GM12878 (cell line): ENCODE data around the gene RPL27. TPM values are rescaled to one million over a fixed set of nuclear protein-coding genes. Genes with fewer than 3 reads are reported as not detected.
A peak's percentile ranks its signal among the peaks of the same experiment; 100 is the strongest.

Source experiments
- BACH1 ChIP-seq: fragments of 450-650 bp; IDR thresholded peaks from 2 replicates; pipeline ENCODE4 v1.6.1; 2017; ENCODE audit warnings: mild to moderate bottlenecking, borderline replicate concordance
- BHLHE40 ChIP-seq, 2 experiments: fragments of 450-650 bp in 1 of 2; IDR thresholded peaks; 2 replicates each; pipeline ENCODE4 v1.6.1; 2011 to 2017; ENCODE audit warnings: low read depth in 2 of 2, borderline replicate concordance in 1 of 2, improper control_type of control experiment in 1 of 2, low read length in 1 of 2, mild to moderate bottlenecking in 1 of 2
- FOXK2 ChIP-seq: fragments of 450-650 bp; IDR thresholded peaks from 2 replicates; pipeline ENCODE4 v1.6.1; 2017; ENCODE audit warnings: mild to moderate bottlenecking, moderate library complexity
- HDAC2 ChIP-seq: fragments of 200-600 bp; sonication (generic); IDR thresholded peaks from 2 replicates; pipeline ENCODE4 v1.6.1; 2017
- HDGF ChIP-seq: fragments of 450-650 bp; IDR thresholded peaks from 2 replicates; pipeline ENCODE4 v1.6.1; 2016; ENCODE audit warnings: antibody characterized with exemption
- LARP7 ChIP-seq: fragments of 450-650 bp; IDR thresholded peaks from 2 replicates; pipeline ENCODE4 v1.6.1; 2017; ENCODE audit warnings: mild to moderate bottlenecking
- POLR2AphosphoS2 ChIP-seq: IDR thresholded peaks from 2 replicates; pipeline ENCODE4 v1.6.1; 2011; ENCODE audit warnings: low read depth, mild to moderate bottlenecking, low read length, improper control_type of control experiment, moderate library complexity
- POLR2AphosphoS5 ChIP-seq: IDR thresholded peaks from 2 replicates; pipeline ENCODE4 v1.6.1; 2011; ENCODE audit warnings: mild to moderate bottlenecking, low read length, inconsistent platforms
- RBBP5 ChIP-seq: fragments of 200-600 bp; sonication (generic); conservative IDR thresholded peaks from 2 replicates; pipeline ENCODE4 v1.6.1; 2016
- SUPT20H ChIP-seq: IDR thresholded peaks from 2 replicates; pipeline ENCODE4 v1.6.1; 2011; ENCODE audit warnings: low read depth, mild to moderate bottlenecking, low read length, moderate library complexity, borderline replicate concordance; ENCODE audit not compliant: control insufficient read depth
- WRNIP1 ChIP-seq: IDR thresholded peaks from 2 replicates; pipeline ENCODE4 v1.6.1; 2011; ENCODE audit warnings: low read depth, low read length, improper control_type of control experiment, borderline replicate concordance
- YY1 ChIP-seq: IDR thresholded peaks from 2 replicates; pipeline ENCODE4 v1.6.1; 2011; ENCODE audit warnings: low read depth, mild to moderate bottlenecking, low read length
- ZNF384 ChIP-seq: IDR thresholded peaks from 2 replicates; pipeline ENCODE4 v1.6.1; 2012; ENCODE audit warnings: low read depth, mild to moderate bottlenecking, low read length, improper control_type of control experiment, borderline replicate concordance
- polyA plus RNA-seq, 11 experiments: library from polyadenylated mRNA; depleted of rRNA in 4 of 11; unstranded in 6 of 11; stranded (reverse) in 5 of 11; fragments of >200 nt; fragmentation: Nextera tagmentation in 4 of 11; fragmentation: Illumina TruSeq in 1 of 11; extraction: Ambion mirVana in 4 of 11; extraction: Trizol in 1 of 11; gene quantifications; 1 replicate in 1 of 11; 2 replicates in 10 of 11; pipeline versions ENCODE4 v1.2.1 to v1.2.3, GENCODE V29; 2011 to 2016; ENCODE audit warnings: inconsistent platforms in 2 of 11, missing spikeins in 2 of 11, low read depth in 1 of 11
- total RNA-seq, 4 experiments: library from RNA; depleted of rRNA in 3 of 4; stranded (reverse); fragments of >200 nt in 3 of 4; fragmentation: Illumina TruSeq in 1 of 4; extraction: Trizol in 1 of 4; gene quantifications; 2 replicates each; pipeline versions ENCODE4 v1.2.1 to v1.2.3, GENCODE V29; 2013 to 2021
- TF ChIP-seq, protein P1 (sequence below): IDR thresholded peaks from 2 replicates; pipeline ENCODE4 v1.6.1; 2011; ENCODE audit warnings: low read depth, mild to moderate bottlenecking, low read length, moderate library complexity, borderline replicate concordance; ENCODE audit errors: extremely low read depth
- TF ChIP-seq, protein P2 (sequence below): fragments of 450-650 bp; IDR thresholded peaks from 2 replicates; pipeline ENCODE4 v1.6.1; 2017; ENCODE audit warnings: borderline replicate concordance
- TF ChIP-seq, protein P3 (sequence below): fragments of 150-350 bp; IDR thresholded peaks from 2 replicates; pipeline ENCODE4 v1.6.1; 2014; ENCODE audit warnings: mild to moderate bottlenecking, low read depth, low read length
- TF ChIP-seq, protein P4 (sequence below): fragments of 450-650 bp; IDR thresholded peaks from 2 replicates; pipeline ENCODE4 v1.6.1; 2016; ENCODE audit warnings: mild to moderate bottlenecking
- TF ChIP-seq, protein P5 (sequence below): IDR thresholded peaks from 2 replicates; pipeline ENCODE4 v1.6.1; 2011; ENCODE audit warnings: low read depth, low read length, improper control_type of control experiment, borderline replicate concordance
- TF ChIP-seq, protein P6 (sequence below): fragments of 450-650 bp; IDR thresholded peaks from 2 replicates; pipeline ENCODE4 v1.6.1; 2016; ENCODE audit warnings: mild to moderate bottlenecking, moderate library complexity, borderline replicate concordance

RPL27 gene
- total and polyA plus RNA-seq, 10 of the 15 experiments (the other 5 are each of a cell fraction or from before 2014, with no cell fraction given): 1,748 to 6,934 (median 3,779) TPM

DNA sequence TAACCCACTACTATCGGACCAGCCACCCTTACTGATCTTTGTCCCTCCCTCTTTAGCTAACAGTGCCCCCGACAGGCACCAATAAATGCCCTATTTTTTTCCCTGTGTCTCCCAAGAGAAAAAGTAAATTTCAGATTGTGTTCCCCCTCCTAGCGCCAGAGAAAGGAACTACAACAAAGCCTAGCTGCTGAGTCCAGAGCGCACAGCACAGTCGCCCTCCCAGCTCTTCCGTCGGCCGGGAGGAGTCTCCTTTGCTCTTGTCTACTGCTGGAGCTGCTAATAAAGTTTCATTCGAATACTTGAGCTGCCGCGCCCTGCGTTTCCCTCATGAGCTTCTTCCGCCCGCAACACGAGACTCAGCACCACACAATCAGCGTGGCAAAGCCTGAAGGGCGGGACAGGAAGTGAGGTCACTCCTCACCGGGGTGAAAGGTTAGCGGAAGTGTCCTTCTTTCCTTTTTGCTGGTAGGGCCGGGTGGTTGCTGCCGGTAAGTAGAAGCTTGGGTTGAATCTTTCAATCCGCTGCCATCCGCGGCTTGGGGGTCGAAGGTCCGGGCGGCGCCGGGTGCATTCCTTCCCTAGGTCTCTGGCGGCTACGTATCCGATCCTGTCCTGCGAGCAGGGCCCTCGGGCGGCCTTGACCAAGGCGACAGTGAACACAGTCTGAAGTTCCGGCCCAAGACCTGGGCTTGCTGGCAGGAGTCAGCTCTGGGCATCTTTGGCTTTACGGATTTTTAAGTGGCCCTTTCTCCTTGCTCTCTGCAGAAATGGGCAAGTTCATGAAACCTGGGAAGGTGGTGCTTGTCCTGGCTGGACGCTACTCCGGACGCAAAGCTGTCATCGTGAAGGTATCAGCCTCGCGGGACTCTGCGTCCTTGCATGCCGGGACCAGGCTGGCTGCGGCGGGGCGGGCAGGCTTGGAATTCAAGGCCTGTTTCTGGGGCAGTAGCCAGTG lies at the start of gene RPL27 (continued):
- TF ChIP-seq RBBP5 (peak; percentile 97; the same call in 1 of the 2 replicates), POLR2AphosphoS2 (peak; percentile 94), ZNF384 (peak; percentile 76; the same call in 1 of the 2 replicates), WRNIP1 (no peak; the same call in 1 of the 2 replicates), FOXK2 (peak; percentile 85), HDGF (peak; percentile 61; the same call in 1 of the 2 replicates), YY1 (peak; percentile 88), SUPT20H (no peak), HDAC2 (no peak), BACH1 (peak; percentile 38; the same call in 1 of the 2 replicates), LARP7 (peak; percentile 79), POLR2AphosphoS5 (peak; percentile 99), BHLHE40 (IDR thresholded peaks at IDR 0.05; ENCODE audit: borderline replicate concordance in 1 of 2, low read depth in 2 of 2, low read length in 1 of 2) (peak; percentile 97 to 98)
- TF ChIP-seq, protein P1, sequence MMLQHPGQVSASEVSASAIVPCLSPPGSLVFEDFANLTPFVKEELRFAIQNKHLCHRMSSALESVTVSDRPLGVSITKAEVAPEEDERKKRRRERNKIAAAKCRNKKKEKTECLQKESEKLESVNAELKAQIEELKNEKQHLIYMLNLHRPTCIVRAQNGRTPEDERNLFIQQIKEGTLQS: peak; percentile 72; the same call in 1 of the 2 replicates
- TF ChIP-seq, protein P2, sequence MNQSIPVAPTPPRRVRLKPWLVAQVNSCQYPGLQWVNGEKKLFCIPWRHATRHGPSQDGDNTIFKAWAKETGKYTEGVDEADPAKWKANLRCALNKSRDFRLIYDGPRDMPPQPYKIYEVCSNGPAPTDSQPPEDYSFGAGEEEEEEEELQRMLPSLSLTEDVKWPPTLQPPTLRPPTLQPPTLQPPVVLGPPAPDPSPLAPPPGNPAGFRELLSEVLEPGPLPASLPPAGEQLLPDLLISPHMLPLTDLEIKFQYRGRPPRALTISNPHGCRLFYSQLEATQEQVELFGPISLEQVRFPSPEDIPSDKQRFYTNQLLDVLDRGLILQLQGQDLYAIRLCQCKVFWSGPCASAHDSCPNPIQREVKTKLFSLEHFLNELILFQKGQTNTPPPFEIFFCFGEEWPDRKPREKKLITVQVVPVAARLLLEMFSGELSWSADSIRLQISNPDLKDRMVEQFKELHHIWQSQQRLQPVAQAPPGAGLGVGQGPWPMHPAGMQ: no peak
- TF ChIP-seq, protein P3, sequence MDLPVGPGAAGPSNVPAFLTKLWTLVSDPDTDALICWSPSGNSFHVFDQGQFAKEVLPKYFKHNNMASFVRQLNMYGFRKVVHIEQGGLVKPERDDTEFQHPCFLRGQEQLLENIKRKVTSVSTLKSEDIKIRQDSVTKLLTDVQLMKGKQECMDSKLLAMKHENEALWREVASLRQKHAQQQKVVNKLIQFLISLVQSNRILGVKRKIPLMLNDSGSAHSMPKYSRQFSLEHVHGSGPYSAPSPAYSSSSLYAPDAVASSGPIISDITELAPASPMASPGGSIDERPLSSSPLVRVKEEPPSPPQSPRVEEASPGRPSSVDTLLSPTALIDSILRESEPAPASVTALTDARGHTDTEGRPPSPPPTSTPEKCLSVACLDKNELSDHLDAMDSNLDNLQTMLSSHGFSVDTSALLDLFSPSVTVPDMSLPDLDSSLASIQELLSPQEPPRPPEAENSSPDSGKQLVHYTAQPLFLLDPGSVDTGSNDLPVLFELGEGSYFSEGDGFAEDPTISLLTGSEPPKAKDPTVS: peak; percentile 81; the same call in 1 of the 2 replicates
- TF ChIP-seq, protein P4, sequence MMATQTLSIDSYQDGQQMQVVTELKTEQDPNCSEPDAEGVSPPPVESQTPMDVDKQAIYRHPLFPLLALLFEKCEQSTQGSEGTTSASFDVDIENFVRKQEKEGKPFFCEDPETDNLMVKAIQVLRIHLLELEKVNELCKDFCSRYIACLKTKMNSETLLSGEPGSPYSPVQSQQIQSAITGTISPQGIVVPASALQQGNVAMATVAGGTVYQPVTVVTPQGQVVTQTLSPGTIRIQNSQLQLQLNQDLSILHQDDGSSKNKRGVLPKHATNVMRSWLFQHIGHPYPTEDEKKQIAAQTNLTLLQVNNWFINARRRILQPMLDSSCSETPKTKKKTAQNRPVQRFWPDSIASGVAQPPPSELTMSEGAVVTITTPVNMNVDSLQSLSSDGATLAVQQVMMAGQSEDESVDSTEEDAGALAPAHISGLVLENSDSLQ: peak; percentile 61; the same call in 1 of the 2 replicates
- TF ChIP-seq, protein P5, sequence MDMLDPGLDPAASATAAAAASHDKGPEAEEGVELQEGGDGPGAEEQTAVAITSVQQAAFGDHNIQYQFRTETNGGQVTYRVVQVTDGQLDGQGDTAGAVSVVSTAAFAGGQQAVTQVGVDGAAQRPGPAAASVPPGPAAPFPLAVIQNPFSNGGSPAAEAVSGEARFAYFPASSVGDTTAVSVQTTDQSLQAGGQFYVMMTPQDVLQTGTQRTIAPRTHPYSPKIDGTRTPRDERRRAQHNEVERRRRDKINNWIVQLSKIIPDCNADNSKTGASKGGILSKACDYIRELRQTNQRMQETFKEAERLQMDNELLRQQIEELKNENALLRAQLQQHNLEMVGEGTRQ: peak; percentile 32; the same call in 1 of the 2 replicates
- TF ChIP-seq, protein P6, sequence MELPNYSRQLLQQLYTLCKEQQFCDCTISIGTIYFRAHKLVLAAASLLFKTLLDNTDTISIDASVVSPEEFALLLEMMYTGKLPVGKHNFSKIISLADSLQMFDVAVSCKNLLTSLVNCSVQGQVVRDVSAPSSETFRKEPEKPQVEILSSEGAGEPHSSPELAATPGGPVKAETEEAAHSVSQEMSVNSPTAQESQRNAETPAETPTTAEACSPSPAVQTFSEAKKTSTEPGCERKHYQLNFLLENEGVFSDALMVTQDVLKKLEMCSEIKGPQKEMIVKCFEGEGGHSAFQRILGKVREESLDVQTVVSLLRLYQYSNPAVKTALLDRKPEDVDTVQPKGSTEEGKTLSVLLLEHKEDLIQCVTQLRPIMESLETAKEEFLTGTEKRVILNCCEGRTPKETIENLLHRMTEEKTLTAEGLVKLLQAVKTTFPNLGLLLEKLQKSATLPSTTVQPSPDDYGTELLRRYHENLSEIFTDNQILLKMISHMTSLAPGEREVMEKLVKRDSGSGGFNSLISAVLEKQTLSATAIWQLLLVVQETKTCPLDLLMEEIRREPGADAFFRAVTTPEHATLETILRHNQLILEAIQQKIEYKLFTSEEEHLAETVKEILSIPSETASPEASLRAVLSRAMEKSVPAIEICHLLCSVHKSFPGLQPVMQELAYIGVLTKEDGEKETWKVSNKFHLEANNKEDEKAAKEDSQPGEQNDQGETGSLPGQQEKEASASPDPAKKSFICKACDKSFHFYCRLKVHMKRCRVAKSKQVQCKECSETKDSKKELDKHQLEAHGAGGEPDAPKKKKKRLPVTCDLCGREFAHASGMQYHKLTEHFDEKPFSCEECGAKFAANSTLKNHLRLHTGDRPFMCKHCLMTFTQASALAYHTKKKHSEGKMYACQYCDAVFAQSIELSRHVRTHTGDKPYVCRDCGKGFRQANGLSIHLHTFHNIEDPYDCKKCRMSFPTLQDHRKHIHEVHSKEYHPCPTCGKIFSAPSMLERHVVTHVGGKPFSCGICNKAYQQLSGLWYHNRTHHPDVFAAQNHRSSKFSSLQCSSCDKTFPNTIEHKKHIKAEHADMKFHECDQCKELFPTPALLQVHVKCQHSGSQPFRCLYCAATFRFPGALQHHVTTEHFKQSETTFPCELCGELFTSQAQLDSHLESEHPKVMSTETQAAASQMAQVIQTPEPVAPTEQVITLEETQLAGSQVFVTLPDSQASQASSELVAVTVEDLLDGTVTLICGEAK: peak; percentile 100
